Adrenal gland (tissue), 12 donors: ENCODE results near the gene KCNE5. TPM values are rescaled to one million over a fixed set of nuclear protein-coding genes. Genes with fewer than 3 reads are reported as not detected.

Experiments used
- DNase-seq, 7 donors: peaks; one replicate each; pipeline ENCODE4 v3.0.0-alpha.2; 2019 to 2020
- H3K27ac ChIP-seq, 5 donors: fragments of 200-600 bp; sonication (generic) in 4 of 5; 1 replicate in 3 of 5; 2 replicates in 2 of 5; pipeline versions ENCODE4 v1.5.1 to v1.8.0; 2016 to 2020; ENCODE audit warnings: mild to moderate bottlenecking in 1 of 5
- H3K27me3 ChIP-seq: fragments of 200-600 bp; 2 replicates; pipeline ENCODE4 v1.8.0; 2021
- H3K36me3 ChIP-seq, 2 donors: fragments of 200-600 bp; replicated peaks in 1 of 2; 1 replicate in 1 of 2; 2 replicates in 1 of 2; pipeline versions ENCODE4 v1.5.1 to v1.8.0; 2018 to 2022
- H3K4me1 ChIP-seq, 2 donors: fragments of 200-600 bp; replicated peaks in 1 of 2; 1 replicate in 1 of 2; 2 replicates in 1 of 2; pipeline versions ENCODE4 v1.5.1 to v1.8.0; 2018 to 2021
- H3K4me3 ChIP-seq, 4 donors: fragments of 200-600 bp; sonication (generic) in 3 of 4; one replicate each; pipeline ENCODE4 v1.5.1; 2016 to 2018
- H3K9me3 ChIP-seq, 3 donors: fragments of 200-600 bp; sonication (generic) in 1 of 3; replicated peaks in 1 of 3; 1 replicate in 2 of 3; 2 replicates in 1 of 3; pipeline versions ENCODE4 v1.5.1 to v1.8.0; 2016 to 2021
- POLR2A ChIP-seq, 2 donors: fragments of 450-650 bp; IDR thresholded peaks; one replicate each; pipeline ENCODE4 v1.6.1; 2017; ENCODE audit warnings: antibody characterized with exemption in 2 of 2, mild to moderate bottlenecking in 2 of 2, moderate library complexity in 1 of 2
- WGBS, 4 donors: extraction: QIAGEN DNeasy Blood & Tissue Kit in 2 of 4; methylation state at CpG; one replicate each; pipeline versions ENCODE4 v1.1.5 to v1.1.7; 2013 to 2017; 5-methylcytosine and 5-hydroxymethylcytosine counted together
- intact Hi-C, 2 donors: fragments of 100-400 bp; cut with DNase I; formaldehyde crosslinking; loops; one replicate each; pipeline versions ENCODE4 v1.14.1 to v1.15.0; 2022 to 2023
- polyA plus RNA-seq, 3 donors: library from polyadenylated mRNA; stranded (reverse); fragments of 200-250 nt in 2 of 3; fragments of 350-450 nt in 1 of 3; fragmentation: Illumina TruSeq in 1 of 3; extraction: RNeasy Lipid Tissue Mini Kit (QIAGEN cat#74804) in 1 of 3; gene quantifications; one replicate each; pipeline ENCODE4 v1.2.3, GENCODE V29; 2013 to 2014
- total RNA-seq, 9 donors: library from RNA; depleted of rRNA in 4 of 9; stranded (reverse); fragments of >200 nt in 4 of 9; fragments of 120-200 nt in 1 of 9; fragmentation: NEBNext Ultra II Directional in 1 of 9; extraction: Animal tissue kit (Norgen Biotek cat#: 25700) in 1 of 9; gene quantifications; one replicate each; pipeline versions ENCODE4 v1.1.0 to v1.2.4, GENCODE V29; 2013 to 2023
- TF ChIP-seq, protein P1 (sequence below), 6 experiments: fragments of 450-650 bp in 4 of 6; fragments of 200-600 bp in 2 of 6; sonication (generic) in 1 of 6; IDR thresholded peaks; 1 replicate in 5 of 6; 2 replicates in 1 of 6; pipeline versions ENCODE4 v1.5.1 to v1.8.0; 2016 to 2021; ENCODE audit warnings: antibody characterized with exemption in 6 of 6, mild to moderate bottlenecking in 2 of 6, moderate library complexity in 1 of 6
- donor health status: healthy with polysubstance abuse.
- donor health status: Bipolar disorder and iron deficiency.
- donor health status: DM: yes; HTN: yes; CAD: no.
- donor health status: DM: no; HTN: no; CAD: no.
- donor health status: DM: no; HTN: no; CAD: no.
- donor health status: DM: yes; HTN: yes; CAD: no.

The KCNE5 gene
- total and polyA plus RNA-seq, 12 donors: 0.54 to 6.1 (median 0.87) TPM; not detected in 3

- intact Hi-C loops: no loop called here
Observed at GRCh38 chrX:109601486-109601885, 23.5 kb downstream of the KCNE5 start.

GRCh38 chrX:109600237-109600651 is 24.7 kb downstream of the KCNE5 start:
- Histone ChIP-seq H3K4me3 (no peak overlapping the region), H3K9me3 (no peaks in the 10 kb centered on the region), H3K27me3 (peaks cover 31% of the 10 kb centered on the region), H3K36me3 (no peaks in the 10 kb centered on the region), H3K4me1 (no peaks in the 10 kb centered on the region), H3K27ac (no peak overlapping the region)
- 12 to 32% (median 26%) methylated on average over 9 to 16 of the region's 16 CpGs for WGBS, 4 donors
- intact Hi-C loops: no loop called here
- peak in 1 of 7 donors; percentile 1 for DNase-seq
- TF ChIP-seq, protein P1, sequence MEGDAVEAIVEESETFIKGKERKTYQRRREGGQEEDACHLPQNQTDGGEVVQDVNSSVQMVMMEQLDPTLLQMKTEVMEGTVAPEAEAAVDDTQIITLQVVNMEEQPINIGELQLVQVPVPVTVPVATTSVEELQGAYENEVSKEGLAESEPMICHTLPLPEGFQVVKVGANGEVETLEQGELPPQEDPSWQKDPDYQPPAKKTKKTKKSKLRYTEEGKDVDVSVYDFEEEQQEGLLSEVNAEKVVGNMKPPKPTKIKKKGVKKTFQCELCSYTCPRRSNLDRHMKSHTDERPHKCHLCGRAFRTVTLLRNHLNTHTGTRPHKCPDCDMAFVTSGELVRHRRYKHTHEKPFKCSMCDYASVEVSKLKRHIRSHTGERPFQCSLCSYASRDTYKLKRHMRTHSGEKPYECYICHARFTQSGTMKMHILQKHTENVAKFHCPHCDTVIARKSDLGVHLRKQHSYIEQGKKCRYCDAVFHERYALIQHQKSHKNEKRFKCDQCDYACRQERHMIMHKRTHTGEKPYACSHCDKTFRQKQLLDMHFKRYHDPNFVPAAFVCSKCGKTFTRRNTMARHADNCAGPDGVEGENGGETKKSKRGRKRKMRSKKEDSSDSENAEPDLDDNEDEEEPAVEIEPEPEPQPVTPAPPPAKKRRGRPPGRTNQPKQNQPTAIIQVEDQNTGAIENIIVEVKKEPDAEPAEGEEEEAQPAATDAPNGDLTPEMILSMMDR (IDR thresholded peaks at IDR 0.05): no peak
- no peak for TF ChIP-seq POLR2A (IDR thresholded peaks at IDR 0.05)

More at GRCh38 chrX:109601486-109601885, 23.5 kb downstream of the KCNE5 start:
- Histone ChIP-seq H3K27me3 (peaks cover 31% of the 10 kb centered on the region), H3K4me1 (no peaks in the 10 kb centered on the region), H3K4me3 (no peak overlapping the region), H3K9me3 (no peaks in the 10 kb centered on the region), H3K36me3 (no peaks in the 10 kb centered on the region), H3K27ac (no peak overlapping the region)
- no peak for TF ChIP-seq POLR2A (IDR thresholded peaks at IDR 0.05)
- TF ChIP-seq, protein P1 (IDR thresholded peaks at IDR 0.05): no peak
- 27 to 70% (median 57%) methylated on average over 3 to 5 of the region's 5 CpGs for WGBS, 4 donors
- no peak for DNase-seq

GRCh38 chrX:109596015-109596414 is 29.0 kb downstream of the KCNE5 start:
- DNase-seq: no peak
- TF ChIP-seq, protein P1 (IDR thresholded peaks at IDR 0.05): no peak
- no peak for TF ChIP-seq POLR2A (IDR thresholded peaks at IDR 0.05)
- H3K27ac ChIP-seq: no peak overlapping the region
- H3K9me3 ChIP-seq: no peaks in the 10 kb centered on the region
- H3K4me3 ChIP-seq: no peak overlapping the region
- no peaks in the 10 kb centered on the region for H3K4me1 ChIP-seq
- 67 to 87% (median 76%) methylated on average over 3 of the region's 3 CpGs for WGBS, 4 donors
- intact Hi-C loops: no loop called here
- H3K36me3 ChIP-seq: no peaks in the 10 kb centered on the region
- H3K27me3 ChIP-seq: peaks cover 9% of the 10 kb centered on the region

- intact Hi-C loops: no loop called here
- Histone ChIP-seq H3K4me3 (no peak overlapping the region), H3K4me1 (no peaks in the 10 kb centered on the region), H3K36me3 (no peaks in the 10 kb centered on the region), H3K27me3 (peaks cover 11% of the 10 kb centered on the region), H3K9me3 (no peaks in the 10 kb centered on the region), H3K27ac (no peak overlapping the region)
- TF ChIP-seq, protein P1 (IDR thresholded peaks at IDR 0.05): no peak
- TF ChIP-seq POLR2A (IDR thresholded peaks at IDR 0.05): no peak
- 61 to 75% (median 68%) methylated on average over 4 of the region's 4 CpGs for WGBS, 4 donors
- no peak for DNase-seq
Observed at GRCh38 chrX:109590176-109590575, 34.8 kb downstream of the KCNE5 start.
